IPS-18c (cell line): ENCODE measurements around the gene HPCAL4.
A peak's percentile ranks its signal among the peaks of the same experiment; 100 is the strongest.

Source experiments
- H3K4me3 ChIP-seq: 2 replicates; pipeline ENCODE4 v1.7.0; 2013; ENCODE audit warnings: low read depth, mild to moderate bottlenecking, low read length, moderate library complexity; ENCODE audit not compliant: insufficient read depth
- H3K9me3 ChIP-seq: one replicate; pipeline ENCODE4 v1.6.1; 2013; ENCODE audit warnings: mild to moderate bottlenecking, low read length, moderate library complexity; ENCODE audit not compliant: control insufficient read depth, insufficient read depth

The HPCAL4 gene

GRCh38 chr1:39687243-39687642 lies 4.0 kb downstream of the HPCAL4 start:
- H3K9me3 ChIP-seq = peaks cover 6% of the 10 kb centered on the region
- H3K4me3 ChIP-seq = no peak overlapping the region

GRCh38 chr1:39685071-39685470 lies 6.2 kb downstream of the HPCAL4 start:
- no peak overlapping the region for H3K4me3 ChIP-seq
- peaks cover 5% of the 10 kb centered on the region for H3K9me3 ChIP-seq

- H3K9me3 ChIP-seq = peaks cover 3% of the 10 kb centered on the region
- no peak overlapping the region for H3K4me3 ChIP-seq
Observed at GRCh38 chr1:39684313-39684664, 6.9 kb downstream of the HPCAL4 start.

GRCh38 chr1:39683591-39684312 lies 7.5 kb downstream of the HPCAL4 start:
- Histone ChIP-seq H3K4me3 (no peak overlapping the region), H3K9me3 (peaks cover 3% of the 10 kb centered on the region)

GRCh38 chr1:39681999-39682398 lies 9.2 kb downstream of the HPCAL4 start:
- H3K4me3 ChIP-seq = no peak overlapping the region
- peaks cover 3% of the 10 kb centered on the region for H3K9me3 ChIP-seq

- peaks cover 3% of the 10 kb centered on the region for H3K9me3 ChIP-seq
- H3K4me3 ChIP-seq = no peak overlapping the region
Observed at GRCh38 chr1:39681294-39681693, 9.9 kb downstream of the HPCAL4 start.

GRCh38 chr1:39680751-39681150 lies 10.5 kb downstream of the HPCAL4 start:
- H3K4me3 ChIP-seq = no peak overlapping the region

GRCh38 chr1:39679821-39680220 lies 11.4 kb downstream of the HPCAL4 start:
- Histone ChIP-seq H3K4me3 (no peak overlapping the region), H3K9me3 (peaks cover 2% of the 10 kb centered on the region)

More at GRCh38 chr1:39680751-39681150, 10.5 kb downstream of the HPCAL4 start:
- H3K9me3 ChIP-seq = peaks cover 3% of the 10 kb centered on the region

- H3K9me3 ChIP-seq = peaks cover 2% of the 10 kb centered on the region
Observed at GRCh38 chr1:39678889-39679288, 12.3 kb downstream of the HPCAL4 start.

GRCh38 chr1:39677645-39678044 lies 13.6 kb downstream of the HPCAL4 start:
- H3K9me3 ChIP-seq = peaks cover 2% of the 10 kb centered on the region
- H3K4me3 ChIP-seq = no peak overlapping the region

More at GRCh38 chr1:39678889-39679288, 12.3 kb downstream of the HPCAL4 start:
- H3K4me3 ChIP-seq = no peak overlapping the region

GRCh38 chr1:39676948-39677548 lies 14.2 kb downstream of the HPCAL4 start:
- Histone ChIP-seq H3K9me3 (peaks cover 2% of the 10 kb centered on the region), H3K4me3 (no peak overlapping the region)

GRCh38 chr1:39675220-39675619 lies 16.0 kb downstream of the HPCAL4 start:
- H3K4me3 ChIP-seq = no peak overlapping the region

GRCh38 chr1:39673215-39673614 lies 18.0 kb downstream of the HPCAL4 start:
- Histone ChIP-seq H3K4me3 (no peak overlapping the region), H3K9me3 (peaks cover 2% of the 10 kb centered on the region)

More at GRCh38 chr1:39675220-39675619, 16.0 kb downstream of the HPCAL4 start:
- peaks cover 2% of the 10 kb centered on the region for H3K9me3 ChIP-seq

- Histone ChIP-seq H3K9me3 (peaks cover 2% of the 10 kb centered on the region), H3K4me3 (peak overlapping the region; percentile 46; the same call in 1 of the 2 replicates)
Observed at GRCh38 chr1:39672551-39672947, 18.7 kb downstream of the HPCAL4 start.

- Histone ChIP-seq H3K9me3 (peaks cover 2% of the 10 kb centered on the region), H3K4me3 (peak within 1 kb of the TSS; percentile 46)
Observed at GRCh38 chr1:39671793-39672550, 19.3 kb downstream of the HPCAL4 start, which contains the start of gene NT5C1A. TSS of gene NT5C1A (minus strand) at chr1:39672107. CDS start at chr1:39672038, 69 bp downstream.

- peak overlapping the region; percentile 46 for H3K4me3 ChIP-seq
- peaks cover 2% of the 10 kb centered on the region for H3K9me3 ChIP-seq
Observed at GRCh38 chr1:39671433-39671792, 19.8 kb downstream of the HPCAL4 start.

GRCh38 chr1:39670689-39671088 lies 20.5 kb downstream of the HPCAL4 start:
- Histone ChIP-seq H3K4me3 (no peak overlapping the region), H3K9me3 (peaks cover 2% of the 10 kb centered on the region)

GRCh38 chr1:39668894-39669293 lies 22.3 kb downstream of the HPCAL4 start:
- H3K9me3 ChIP-seq = no peaks in the 10 kb centered on the region
- H3K4me3 ChIP-seq = no peak overlapping the region
